ENCODE measurements around the gene STXBP5.

The STXBP5 gene

DNA sequence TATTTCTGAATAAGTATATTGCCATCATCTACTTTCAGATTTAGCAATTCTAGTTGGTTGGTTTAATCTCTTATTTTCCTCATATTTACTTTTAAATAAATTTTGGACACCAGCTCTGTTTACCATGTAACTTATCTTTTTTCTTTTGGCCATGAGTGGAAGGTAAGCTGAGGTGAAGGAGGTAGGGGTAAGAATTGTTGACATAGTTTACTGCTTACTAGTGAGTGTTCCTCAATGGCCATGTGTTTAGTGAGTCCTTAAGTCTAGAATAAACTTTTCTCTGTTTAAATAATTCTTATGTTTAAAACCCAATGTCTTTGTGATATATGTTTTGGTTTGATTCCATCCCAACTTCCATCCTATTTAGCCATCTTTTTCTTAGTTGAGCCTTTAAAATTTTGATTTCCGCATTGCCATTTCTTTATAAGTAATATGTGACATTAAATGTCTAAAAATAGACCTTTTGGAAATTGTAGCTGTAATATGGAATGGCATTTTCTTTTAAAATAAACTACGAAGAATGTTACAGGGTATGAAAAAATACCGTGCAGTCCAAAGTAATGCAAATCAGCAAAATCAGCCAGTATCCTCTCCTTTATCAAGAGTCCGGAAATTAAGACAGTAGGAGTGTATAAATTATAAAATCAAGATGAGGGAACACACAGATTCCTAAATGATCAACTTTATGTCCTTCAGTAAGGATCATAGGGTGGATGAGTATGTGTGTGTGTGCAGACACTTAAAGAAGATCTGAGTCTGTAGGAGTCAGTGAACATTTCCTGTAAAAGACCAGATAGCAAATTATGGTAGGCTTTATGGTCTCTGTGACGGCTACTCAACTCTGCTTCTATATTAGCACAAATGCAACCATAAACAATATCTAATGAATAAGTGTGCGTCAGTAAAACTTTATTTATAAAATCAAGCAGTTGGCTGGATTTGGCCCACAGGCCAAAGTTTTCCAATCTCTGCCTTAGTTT lies 10.3 kb downstream of the STXBP5 start:
- TF ChIP-seq, protein P1, sequence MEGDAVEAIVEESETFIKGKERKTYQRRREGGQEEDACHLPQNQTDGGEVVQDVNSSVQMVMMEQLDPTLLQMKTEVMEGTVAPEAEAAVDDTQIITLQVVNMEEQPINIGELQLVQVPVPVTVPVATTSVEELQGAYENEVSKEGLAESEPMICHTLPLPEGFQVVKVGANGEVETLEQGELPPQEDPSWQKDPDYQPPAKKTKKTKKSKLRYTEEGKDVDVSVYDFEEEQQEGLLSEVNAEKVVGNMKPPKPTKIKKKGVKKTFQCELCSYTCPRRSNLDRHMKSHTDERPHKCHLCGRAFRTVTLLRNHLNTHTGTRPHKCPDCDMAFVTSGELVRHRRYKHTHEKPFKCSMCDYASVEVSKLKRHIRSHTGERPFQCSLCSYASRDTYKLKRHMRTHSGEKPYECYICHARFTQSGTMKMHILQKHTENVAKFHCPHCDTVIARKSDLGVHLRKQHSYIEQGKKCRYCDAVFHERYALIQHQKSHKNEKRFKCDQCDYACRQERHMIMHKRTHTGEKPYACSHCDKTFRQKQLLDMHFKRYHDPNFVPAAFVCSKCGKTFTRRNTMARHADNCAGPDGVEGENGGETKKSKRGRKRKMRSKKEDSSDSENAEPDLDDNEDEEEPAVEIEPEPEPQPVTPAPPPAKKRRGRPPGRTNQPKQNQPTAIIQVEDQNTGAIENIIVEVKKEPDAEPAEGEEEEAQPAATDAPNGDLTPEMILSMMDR (IDR thresholded peaks at IDR 0.05), result no peak

DNA sequence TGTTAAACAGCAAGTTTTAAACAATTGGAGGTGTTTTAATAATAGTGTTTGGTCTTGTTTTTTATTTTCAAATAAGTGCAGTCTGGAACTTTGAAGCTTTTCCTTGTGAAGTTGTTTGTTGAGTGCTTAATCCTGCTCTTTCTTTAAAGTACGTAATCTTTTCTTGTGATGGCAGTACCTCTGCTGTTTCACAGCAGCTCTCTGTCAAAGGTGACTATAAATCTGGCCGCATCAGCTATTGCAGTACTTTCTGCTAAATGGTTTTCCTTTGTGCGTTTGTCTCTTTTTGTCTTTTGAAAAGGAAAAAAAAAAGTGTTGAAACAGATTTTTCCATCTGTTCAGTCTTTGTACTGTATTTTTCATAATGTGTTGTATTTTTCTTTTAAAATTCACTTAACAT lies 12.7 kb downstream of the STXBP5 start:
- TF ChIP-seq, protein P1 (IDR thresholded peaks at IDR 0.05), result no peak

- TF ChIP-seq, protein P1 (IDR thresholded peaks at IDR 0.05), result no peak
Measured at GRCh38 chr6:147217840-147218404, 13.7 kb downstream of the STXBP5 start.

- TF ChIP-seq, protein P1 (IDR thresholded peaks at IDR 0.05), result no peak
Measured at GRCh38 chr6:147218797-147219196, 14.6 kb downstream of the STXBP5 start.

- TF ChIP-seq, protein P1 (IDR thresholded peaks at IDR 0.05), result no peak
Measured at GRCh38 chr6:147219463-147219862, 15.2 kb downstream of the STXBP5 start.

- TF ChIP-seq, protein P1 (IDR thresholded peaks at IDR 0.05), result no peak
Measured at GRCh38 chr6:147220345-147220744, 16.1 kb downstream of the STXBP5 start.

DNA sequence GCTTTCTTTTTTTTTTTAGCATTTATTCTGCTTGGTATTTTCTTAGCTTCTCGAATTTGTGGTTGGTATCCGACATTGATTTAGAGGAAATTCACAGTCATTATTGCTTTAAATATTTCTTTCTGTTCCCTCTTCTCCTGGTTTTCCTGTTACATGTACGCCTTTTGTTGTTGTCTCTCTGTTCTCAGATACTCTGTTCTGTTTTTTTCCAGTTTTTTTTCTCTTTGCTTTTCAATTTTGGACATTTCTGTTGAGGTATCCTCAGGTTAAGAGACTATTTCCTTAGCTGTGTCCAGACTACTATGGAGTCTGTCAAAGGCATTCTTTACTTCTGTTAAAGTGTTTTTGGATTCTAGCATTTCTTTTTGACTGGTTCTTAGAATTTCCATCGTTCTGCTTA lies 17.5 kb downstream of the STXBP5 start:
- TF ChIP-seq, protein P1 (IDR thresholded peaks at IDR 0.05), result no peak

Measured in LNCAP (cell line).